IPS DF 6.9 (cell line): ENCODE data around the gene EML6.
A peak's percentile ranks its signal among the peaks of the same experiment; 100 is the strongest.

Experiments
- DNase-seq: peaks from one replicate; pipeline ENCODE4 v3.0.0-alpha.2; 2013; ENCODE audit warnings: low read depth, low spot score
- H3K27ac ChIP-seq: one replicate; pipeline ENCODE4 v1.5.1; 2013; ENCODE audit warnings: low read length, control low read depth
- H3K27me3 ChIP-seq: 2 replicates; pipeline ENCODE4 v1.6.1; 2013; ENCODE audit warnings: mild to moderate bottlenecking, low read length; ENCODE audit not compliant: control insufficient read depth, insufficient read depth
- H3K36me3 ChIP-seq: 2 replicates; pipeline ENCODE4 v1.6.1; 2013; ENCODE audit warnings: low read length; ENCODE audit not compliant: control insufficient read depth, insufficient read depth
- H3K4me1 ChIP-seq: 2 replicates; pipeline ENCODE4 v1.6.1; 2013; ENCODE audit warnings: low read length; ENCODE audit not compliant: control insufficient read depth, insufficient read depth
- H3K4me3 ChIP-seq: 2 replicates; pipeline ENCODE4 v1.5.1; 2013; ENCODE audit warnings: mild to moderate bottlenecking, low read length
- H3K9me3 ChIP-seq: 2 replicates; pipeline ENCODE4 v1.6.1; 2013; ENCODE audit warnings: low read length, inconsistent platforms; ENCODE audit not compliant: control insufficient read depth, insufficient read depth
- WGBS: extraction: QIAGEN DNeasy Blood & Tissue Kit; methylation state at CpG from one replicate; pipeline ENCODE4 v1.1.7; 2013; ENCODE audit warnings: mixed read lengths, missing lambda C conversion rate; ENCODE audit not compliant: insufficient read length, insufficient coverage; 5-methylcytosine and 5-hydroxymethylcytosine counted together

The EML6 gene

GRCh38 chr2:54723131-54723995, at the start of gene EML6:
TSS of gene EML6 (plus strand) at chr2:54723662. CDS start at chr2:54725062, 1,400 bp downstream.
- H3K4me3 ChIP-seq: peak within 1 kb of the TSS; percentile 82; the same call in 1 of the 2 replicates
- H3K4me1 ChIP-seq: no peaks in the 10 kb centered on the region
- no CpG with 5 or more reads among the region's 90 CpGs for WGBS
- H3K36me3 ChIP-seq: no peaks in the 10 kb centered on the region
- no peaks in the 10 kb centered on the region for H3K9me3 ChIP-seq
- peaks cover 20% of the 10 kb centered on the region for H3K27me3 ChIP-seq
- H3K27ac ChIP-seq: no peak within 1 kb of the TSS
- peak; percentile 90 for DNase-seq

GRCh38 chr2:54675281-54675680, 48.2 kb upstream of the EML6 start:
- no peak overlapping the region for H3K4me3 ChIP-seq
- H3K27me3 ChIP-seq: no peaks in the 10 kb centered on the region
- H3K36me3 ChIP-seq: no peaks in the 10 kb centered on the region
- DNase-seq: no peak
- no peaks in the 10 kb centered on the region for H3K9me3 ChIP-seq
- H3K27ac ChIP-seq: no peak overlapping the region
- H3K4me1 ChIP-seq: no peaks in the 10 kb centered on the region; the same call in 1 of the 2 replicates
- no CpG with 5 or more reads among the region's 8 CpGs for WGBS

- Histone ChIP-seq H3K27me3 (no peaks in the 10 kb centered on the region), H3K4me1 (no peaks in the 10 kb centered on the region; the same call in 1 of the 2 replicates)
Observed at GRCh38 chr2:54675738-54676137, 47.7 kb upstream of the EML6 start.

GRCh38 chr2:54676656-54677055, 46.8 kb upstream of the EML6 start:
- Histone ChIP-seq H3K27me3 (no peaks in the 10 kb centered on the region), H3K4me3 (no peak overlapping the region), H3K9me3 (no peaks in the 10 kb centered on the region), H3K36me3 (no peaks in the 10 kb centered on the region), H3K27ac (no peak overlapping the region), H3K4me1 (no peaks in the 10 kb centered on the region; the same call in 1 of the 2 replicates)
- WGBS: no CpG with 5 or more reads among the region's 2 CpGs
- DNase-seq: no peak

More at GRCh38 chr2:54675738-54676137, 47.7 kb upstream of the EML6 start:
- Histone ChIP-seq H3K4me3 (no peak overlapping the region), H3K36me3 (no peaks in the 10 kb centered on the region), H3K9me3 (no peaks in the 10 kb centered on the region), H3K27ac (no peak overlapping the region)
- WGBS: no CpG with 5 or more reads among the region's 11 CpGs
- DNase-seq: no peak

- no peaks in the 10 kb centered on the region; the same call in 1 of the 2 replicates for H3K4me1 ChIP-seq
- no peaks in the 10 kb centered on the region for H3K9me3 ChIP-seq
- H3K4me3 ChIP-seq: no peak overlapping the region
- no peaks in the 10 kb centered on the region for H3K36me3 ChIP-seq
- no peaks in the 10 kb centered on the region for H3K27me3 ChIP-seq
- H3K27ac ChIP-seq: no peak overlapping the region
- WGBS: no CpG with 5 or more reads among the region's 6 CpGs
- no peak for DNase-seq
Observed at GRCh38 chr2:54677476-54678265, 45.8 kb upstream of the EML6 start.

GRCh38 chr2:54678719-54679118, 44.7 kb upstream of the EML6 start:
- no CpG with 5 or more reads among the region's 3 CpGs for WGBS
- H3K27me3 ChIP-seq: no peaks in the 10 kb centered on the region

GRCh38 chr2:54680397-54681041, 42.9 kb upstream of the EML6 start:
- Histone ChIP-seq H3K27me3 (no peaks in the 10 kb centered on the region), H3K4me3 (no peak overlapping the region), H3K9me3 (no peaks in the 10 kb centered on the region), H3K27ac (no peak overlapping the region), H3K4me1 (no peaks in the 10 kb centered on the region), H3K36me3 (no peaks in the 10 kb centered on the region)
- no peak for DNase-seq
- no CpG with 5 or more reads among the region's 6 CpGs for WGBS

More at GRCh38 chr2:54678719-54679118, 44.7 kb upstream of the EML6 start:
- H3K4me1 ChIP-seq: no peaks in the 10 kb centered on the region
- H3K36me3 ChIP-seq: no peaks in the 10 kb centered on the region
- no peaks in the 10 kb centered on the region for H3K9me3 ChIP-seq
- H3K27ac ChIP-seq: no peak overlapping the region
- H3K4me3 ChIP-seq: no peak overlapping the region
- no peak for DNase-seq

GRCh38 chr2:54681416-54681815, 42.0 kb upstream of the EML6 start:
- Histone ChIP-seq H3K9me3 (no peaks in the 10 kb centered on the region), H3K36me3 (no peaks in the 10 kb centered on the region), H3K27me3 (no peaks in the 10 kb centered on the region), H3K4me1 (no peaks in the 10 kb centered on the region), H3K27ac (no peak overlapping the region), H3K4me3 (no peak overlapping the region)
- no peak for DNase-seq
- no CpG with 5 or more reads among the region's 6 CpGs for WGBS

- Histone ChIP-seq H3K4me3 (no peak overlapping the region), H3K4me1 (no peaks in the 10 kb centered on the region), H3K27ac (no peak overlapping the region), H3K9me3 (no peaks in the 10 kb centered on the region), H3K27me3 (no peaks in the 10 kb centered on the region), H3K36me3 (no peaks in the 10 kb centered on the region)
- no CpG with 5 or more reads among the region's 2 CpGs for WGBS
- DNase-seq: no peak
Observed at GRCh38 chr2:54683596-54683995, 39.9 kb upstream of the EML6 start.

GRCh38 chr2:54685263-54685775, 38.1 kb upstream of the EML6 start:
- Histone ChIP-seq H3K4me1 (no peaks in the 10 kb centered on the region), H3K4me3 (no peak overlapping the region)
- 100% methylated on average over 2 of the region's 4 CpGs for WGBS

More at GRCh38 chr2:54685263-54685775, 38.1 kb upstream of the EML6 start:
- Histone ChIP-seq H3K36me3 (no peaks in the 10 kb centered on the region), H3K27me3 (no peaks in the 10 kb centered on the region), H3K27ac (no peak overlapping the region), H3K9me3 (no peaks in the 10 kb centered on the region)
- no peak for DNase-seq
